ENCODE results near the gene NRXN3.

Gene NRXN3

DNA sequence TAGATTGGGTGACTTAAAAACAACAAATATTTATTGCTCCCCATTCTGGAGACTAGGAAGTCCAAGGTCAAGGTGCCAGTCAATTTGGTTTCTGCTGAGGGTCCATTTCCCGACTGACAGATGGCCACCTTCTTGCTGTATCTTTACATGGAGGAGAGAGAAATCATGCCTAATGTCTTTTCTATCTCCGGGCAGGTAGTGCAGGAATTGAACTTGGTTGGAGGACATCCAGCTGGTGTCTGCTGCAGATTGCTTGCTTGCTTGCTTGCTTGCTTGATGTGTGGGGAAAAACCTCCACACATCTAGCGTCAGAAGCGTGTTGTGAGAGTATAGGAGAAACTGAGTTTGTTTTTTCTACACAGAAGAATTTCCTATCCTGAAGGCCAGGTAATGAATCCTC, 1479.7 kb downstream of the NRXN3 start:
- in situ Hi-C loops (cut with MboI; ENCODE audit: low pct_unique_long_range_greater_than_20kb, low sequenced_read_pairs, unreplicated experiment) = no loop called here
- TF ChIP-seq, protein P1, sequence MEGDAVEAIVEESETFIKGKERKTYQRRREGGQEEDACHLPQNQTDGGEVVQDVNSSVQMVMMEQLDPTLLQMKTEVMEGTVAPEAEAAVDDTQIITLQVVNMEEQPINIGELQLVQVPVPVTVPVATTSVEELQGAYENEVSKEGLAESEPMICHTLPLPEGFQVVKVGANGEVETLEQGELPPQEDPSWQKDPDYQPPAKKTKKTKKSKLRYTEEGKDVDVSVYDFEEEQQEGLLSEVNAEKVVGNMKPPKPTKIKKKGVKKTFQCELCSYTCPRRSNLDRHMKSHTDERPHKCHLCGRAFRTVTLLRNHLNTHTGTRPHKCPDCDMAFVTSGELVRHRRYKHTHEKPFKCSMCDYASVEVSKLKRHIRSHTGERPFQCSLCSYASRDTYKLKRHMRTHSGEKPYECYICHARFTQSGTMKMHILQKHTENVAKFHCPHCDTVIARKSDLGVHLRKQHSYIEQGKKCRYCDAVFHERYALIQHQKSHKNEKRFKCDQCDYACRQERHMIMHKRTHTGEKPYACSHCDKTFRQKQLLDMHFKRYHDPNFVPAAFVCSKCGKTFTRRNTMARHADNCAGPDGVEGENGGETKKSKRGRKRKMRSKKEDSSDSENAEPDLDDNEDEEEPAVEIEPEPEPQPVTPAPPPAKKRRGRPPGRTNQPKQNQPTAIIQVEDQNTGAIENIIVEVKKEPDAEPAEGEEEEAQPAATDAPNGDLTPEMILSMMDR (IDR thresholded peaks at IDR 0.05; ENCODE audit: extremely low read depth, insufficient read depth, missing control alignments) = no peak
- DNase-seq (ENCODE audit: low spot score) = no peak

DNA sequence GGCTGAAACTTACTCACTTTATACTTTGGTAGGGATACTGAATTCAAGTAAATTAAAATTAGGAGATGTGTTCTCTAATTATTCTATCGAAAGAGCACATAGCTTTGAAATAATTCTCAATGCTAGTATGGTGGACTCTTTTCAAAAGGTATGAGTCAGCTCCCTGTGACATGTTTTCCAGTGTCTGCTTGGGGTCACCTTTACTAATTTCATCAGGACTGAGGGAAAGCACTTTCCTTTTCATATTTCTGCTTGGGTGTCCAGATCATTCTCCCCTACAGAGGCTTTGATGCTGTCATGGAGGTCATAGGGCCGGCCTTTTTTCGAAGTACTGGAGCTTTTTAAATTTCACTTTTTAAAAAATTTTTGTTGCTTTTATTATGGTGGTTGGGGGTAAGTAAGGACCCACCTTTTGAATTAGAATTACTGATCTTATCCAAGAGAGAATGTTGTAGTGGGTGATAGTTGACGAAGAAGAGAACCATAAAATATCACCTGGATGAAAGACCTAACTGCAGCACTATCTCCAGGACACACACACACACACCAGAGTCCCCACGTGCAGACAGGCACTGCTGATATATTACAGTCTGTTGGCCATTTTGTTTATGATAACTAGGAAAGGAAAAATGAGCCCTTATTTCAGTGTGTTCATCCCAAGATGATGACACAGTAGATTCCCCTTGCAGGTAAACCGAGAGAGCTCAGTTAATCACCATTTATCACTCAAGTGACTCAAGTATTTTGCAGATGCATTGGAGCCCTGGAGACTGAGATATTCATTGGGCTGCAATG, 1482.5 kb downstream of the NRXN3 start:
- no peak for DNase-seq (ENCODE audit: low spot score)
- TF ChIP-seq, protein P1 (IDR thresholded peaks at IDR 0.05; ENCODE audit: extremely low read depth, insufficient read depth, missing control alignments) = no peak
- in situ Hi-C loops (cut with MboI; ENCODE audit: low pct_unique_long_range_greater_than_20kb, low sequenced_read_pairs, unreplicated experiment) = no loop called here

DNA sequence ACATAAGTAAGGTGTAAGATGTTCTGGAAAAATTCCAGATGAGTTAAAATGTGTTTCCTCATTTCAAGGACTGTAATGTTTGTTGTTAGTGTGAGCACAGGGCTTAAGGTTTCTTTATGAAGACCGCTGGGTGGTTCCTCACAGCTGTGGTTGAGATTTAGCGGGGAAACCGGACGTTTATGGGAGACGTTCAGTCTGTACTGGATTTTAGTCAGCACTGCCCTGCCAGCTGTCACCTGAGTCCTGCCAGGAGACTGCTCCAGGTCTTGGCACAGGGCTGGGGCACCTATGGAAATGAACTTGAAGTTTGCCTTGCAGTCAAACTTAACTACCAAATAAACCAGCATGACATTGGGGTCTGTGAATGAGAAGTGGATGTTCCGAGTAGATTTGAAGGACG, 1485.9 kb downstream of the NRXN3 start:
- in situ Hi-C loops (cut with MboI; ENCODE audit: low pct_unique_long_range_greater_than_20kb, low sequenced_read_pairs, unreplicated experiment) = no loop called here
- TF ChIP-seq, protein P1 (IDR thresholded peaks at IDR 0.05; ENCODE audit: extremely low read depth, insufficient read depth, missing control alignments) = no peak
- DNase-seq (ENCODE audit: low spot score) = no peak

DNA sequence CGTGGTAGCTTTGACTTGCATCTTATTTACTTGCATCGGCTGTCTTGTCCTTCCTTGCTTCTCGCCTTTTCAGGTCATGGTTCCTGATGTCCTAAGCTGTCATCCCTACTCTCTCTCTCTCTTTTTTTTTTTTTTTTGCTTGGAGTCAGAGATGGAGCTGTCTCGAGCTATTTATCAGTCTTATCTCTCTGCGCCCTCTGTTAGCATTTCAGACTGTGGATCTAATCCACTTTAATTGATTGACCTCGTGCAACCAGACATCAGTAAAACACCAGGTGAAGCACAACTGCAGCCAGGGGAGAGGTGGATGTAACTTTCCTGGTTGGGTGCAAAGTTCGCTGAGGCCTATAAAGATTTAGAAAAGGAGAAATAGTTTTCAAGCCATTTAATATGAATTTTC, 1486.3 kb downstream of the NRXN3 start:
- no peak for DNase-seq (ENCODE audit: low spot score)
- TF ChIP-seq, protein P1 (IDR thresholded peaks at IDR 0.05; ENCODE audit: extremely low read depth, insufficient read depth, missing control alignments) = no peak
- in situ Hi-C loops (cut with MboI; ENCODE audit: low pct_unique_long_range_greater_than_20kb, low sequenced_read_pairs, unreplicated experiment) = no loop called here

DNA sequence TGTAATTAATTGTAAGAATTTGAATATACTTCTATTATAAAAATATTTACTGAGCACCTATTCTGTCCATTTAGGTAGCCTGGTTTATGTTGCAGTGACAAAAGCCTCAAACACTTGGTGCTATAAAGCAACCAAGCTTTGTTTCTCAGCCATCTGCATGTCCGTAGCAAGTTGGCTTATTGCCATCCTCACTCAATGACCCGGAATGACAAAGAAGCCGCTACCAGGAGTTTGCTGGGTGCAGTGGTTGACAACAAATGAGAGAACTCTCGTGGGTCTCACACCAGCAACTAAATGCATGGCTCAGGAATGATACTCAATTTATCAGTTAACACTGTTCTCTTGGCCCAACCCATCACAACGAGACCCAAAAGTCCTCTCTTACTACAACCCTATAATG, 1488.0 kb downstream of the NRXN3 start:
- TF ChIP-seq, protein P1 (IDR thresholded peaks at IDR 0.05; ENCODE audit: extremely low read depth, insufficient read depth, missing control alignments) = no peak
- in situ Hi-C loops (cut with MboI; ENCODE audit: low pct_unique_long_range_greater_than_20kb, low sequenced_read_pairs, unreplicated experiment) = no loop called here
- DNase-seq (ENCODE audit: low spot score) = no peak

DNA sequence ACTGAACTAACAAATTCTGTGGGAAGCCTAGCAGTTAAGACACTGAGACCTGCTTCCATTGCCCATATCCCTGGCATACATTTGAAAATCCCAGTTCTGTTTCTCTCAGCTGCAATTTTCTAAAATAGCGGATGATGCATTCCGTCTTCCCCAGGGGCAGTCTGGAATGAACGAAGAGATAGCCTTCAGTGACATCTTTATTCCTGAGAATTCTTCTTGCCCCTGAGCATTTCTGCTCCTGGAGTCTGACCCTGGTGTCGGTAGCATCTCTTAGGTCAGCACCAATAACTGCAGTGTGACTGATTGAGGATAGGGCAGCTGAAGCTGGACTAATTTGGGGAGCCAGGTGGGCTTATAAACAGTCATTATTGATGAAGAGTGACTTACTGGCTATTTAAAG, 1488.6 kb downstream of the NRXN3 start:
- DNase-seq (ENCODE audit: low spot score) = no peak
- TF ChIP-seq, protein P1 (IDR thresholded peaks at IDR 0.05; ENCODE audit: extremely low read depth, insufficient read depth, missing control alignments) = no peak
- in situ Hi-C loops (cut with MboI; ENCODE audit: low pct_unique_long_range_greater_than_20kb, low sequenced_read_pairs, unreplicated experiment) = no loop called here
